MCF 10A (cell line): Measurements from ENCODE around the gene TACC3. TPM values are rescaled to one million over a fixed set of nuclear protein-coding genes. Genes with fewer than 3 reads are reported as not detected.

Source experiments
- BruUV-seq: library from RNA; stranded (reverse); fragments of 400-500 nt; replicated peaks from 2 replicates; lab custom pipeline; 2021; lab: Mats Ljungman, UMichigan
- CTCF ChIA-PET: fragments of 300-600 bp; sonication (Branson Sonifier 250); formaldehyde crosslinking; extraction: SDS; loops from one replicate; lab custom pipeline; 2021; ENCODE audit warnings: antibody characterized with exemption, inconsistent platforms; lab: Yijun Ruan, JAX
- POLR2A ChIA-PET: fragments of 300-600, 350-650 bp; sonication (Branson Sonifier 250); formaldehyde crosslinking; extraction: SDS; loops from one replicate; lab custom pipeline; 2020; ENCODE audit warnings: antibody characterized with exemption, inconsistent platforms; lab: Yijun Ruan, JAX
- DNase-seq: peaks from one replicate; pipeline ENCODE4 v3.0.0-alpha.2; 2018; ENCODE audit not compliant: unreplicated experiment
- H3K27ac Mint-ChIP-seq: one replicate; pipeline ENCODE4 v1.8.0; 2022; ENCODE audit warnings: mild to moderate bottlenecking, low read depth, mixed read lengths; ENCODE audit not compliant: unreplicated experiment
- H3K27me3 Mint-ChIP-seq: one replicate; pipeline ENCODE4 v1.8.0; 2022; ENCODE audit warnings: mixed read lengths; ENCODE audit not compliant: insufficient read depth, unreplicated experiment
- H3K36me3 Mint-ChIP-seq: one replicate; pipeline ENCODE4 v1.8.0; 2022; ENCODE audit warnings: mild to moderate bottlenecking, moderate library complexity, mixed read lengths; ENCODE audit not compliant: insufficient read depth, unreplicated experiment
- H3K4me1 Mint-ChIP-seq: one replicate; pipeline ENCODE4 v1.8.0; 2022; ENCODE audit warnings: mixed read lengths; ENCODE audit not compliant: insufficient read depth, unreplicated experiment
- H3K4me3 Mint-ChIP-seq: one replicate; pipeline ENCODE4 v1.8.0; 2022; ENCODE audit warnings: mild to moderate bottlenecking, moderate library complexity, mixed read lengths; ENCODE audit not compliant: unreplicated experiment
- H3K9me3 Mint-ChIP-seq: one replicate; pipeline ENCODE4 v1.8.0; 2022; ENCODE audit warnings: mixed read lengths; ENCODE audit not compliant: unreplicated experiment
- CTCF ChIP-seq: fragments of 200-600 bp; IDR thresholded peaks from one replicate; pipeline ENCODE4 v1.8.0; 2022; ENCODE audit warnings: antibody characterized with exemption, mild to moderate bottlenecking; ENCODE audit not compliant: unreplicated experiment
- intact Hi-C: fragments of 100-400 bp; cut with micrococcal nuclease; formaldehyde crosslinking; loops from 2 replicates; pipeline ENCODE4 v1.14.1; 2022
- total RNA-seq: library from RNA; stranded (reverse); gene quantifications from 2 replicates; pipeline ENCODE4 v1.2.3, GENCODE V29; 2022

TACC3 gene
- total RNA-seq, 1 experiment from 2014 or later: 69.8 TPM

GRCh38 chr4:1786544-1787362 is 65.4 kb downstream of the TACC3 start:
- no peak overlapping the region for H3K27ac Mint-ChIP-seq
- no peak overlapping the region for H3K4me3 Mint-ChIP-seq
- no peaks in the 10 kb centered on the region for H3K9me3 Mint-ChIP-seq
- ChIA-PET POLR2A (no interaction called here), CTCF (interaction anchor here (0.5 to 1.7 kb wide), 3 partner anchors 22 to 57 kb away, joined by 3 to 4 read pairs (median 3); no protein-coding TSS in a partner anchor)
- no peak for TF ChIP-seq CTCF
- H3K36me3 Mint-ChIP-seq: peaks cover 4% of the 10 kb centered on the region
- intact Hi-C loops: no loop called here
- BruUV-seq: no TSS peak
- no peaks in the 10 kb centered on the region for H3K27me3 Mint-ChIP-seq
- peaks cover 9% of the 10 kb centered on the region for H3K4me1 Mint-ChIP-seq
- no peak for DNase-seq

GRCh38 chr4:1787411-1788077 is 66.2 kb downstream of the TACC3 start:
- ChIA-PET CTCF (no interaction called here), POLR2A (no interaction called here)
- Mint-ChIP-seq H3K36me3 (peaks cover 4% of the 10 kb centered on the region), H3K27me3 (no peaks in the 10 kb centered on the region), H3K4me1 (peaks cover 9% of the 10 kb centered on the region), H3K4me3 (no peak overlapping the region), H3K27ac (no peak overlapping the region), H3K9me3 (no peaks in the 10 kb centered on the region)
- intact Hi-C loops: no loop called here
- no peak for DNase-seq
- TF ChIP-seq CTCF: no peak
- BruUV-seq: no TSS peak

GRCh38 chr4:1788254-1788973 is 67.1 kb downstream of the TACC3 start:
- no peak for DNase-seq
- no peak overlapping the region for H3K27ac Mint-ChIP-seq
- no peak for TF ChIP-seq CTCF

More at GRCh38 chr4:1788254-1788973, 67.1 kb downstream of the TACC3 start:
- ChIA-PET POLR2A (interaction anchor here (0.5 to 1.2 kb wide), 6 partner anchors 30 to 442 kb away, joined by 3 to 5 read pairs (median 3); partner anchors contain the start of gene UVSSA), CTCF (interaction anchor here (1.1 to 1.9 kb wide), 6 partner anchors 21 to 122 kb away, joined by 3 to 8 read pairs (median 6); no protein-coding TSS in a partner anchor)
- intact Hi-C loops: no loop called here
- Mint-ChIP-seq H3K4me3 (no peak overlapping the region), H3K36me3 (peaks cover 4% of the 10 kb centered on the region), H3K9me3 (no peaks in the 10 kb centered on the region), H3K27me3 (no peaks in the 10 kb centered on the region), H3K4me1 (peaks cover 9% of the 10 kb centered on the region)
- no TSS peak for BruUV-seq
